Measurements from ENCODE around the gene HINT3. TPM values are rescaled to one million over a fixed set of nuclear protein-coding genes. Genes with fewer than 3 reads are reported as not detected.

Gene HINT3
- total RNA-seq, 4 donors from 2014 or later, result 10.6 to 23.6 (median 20.2) TPM

DNA sequence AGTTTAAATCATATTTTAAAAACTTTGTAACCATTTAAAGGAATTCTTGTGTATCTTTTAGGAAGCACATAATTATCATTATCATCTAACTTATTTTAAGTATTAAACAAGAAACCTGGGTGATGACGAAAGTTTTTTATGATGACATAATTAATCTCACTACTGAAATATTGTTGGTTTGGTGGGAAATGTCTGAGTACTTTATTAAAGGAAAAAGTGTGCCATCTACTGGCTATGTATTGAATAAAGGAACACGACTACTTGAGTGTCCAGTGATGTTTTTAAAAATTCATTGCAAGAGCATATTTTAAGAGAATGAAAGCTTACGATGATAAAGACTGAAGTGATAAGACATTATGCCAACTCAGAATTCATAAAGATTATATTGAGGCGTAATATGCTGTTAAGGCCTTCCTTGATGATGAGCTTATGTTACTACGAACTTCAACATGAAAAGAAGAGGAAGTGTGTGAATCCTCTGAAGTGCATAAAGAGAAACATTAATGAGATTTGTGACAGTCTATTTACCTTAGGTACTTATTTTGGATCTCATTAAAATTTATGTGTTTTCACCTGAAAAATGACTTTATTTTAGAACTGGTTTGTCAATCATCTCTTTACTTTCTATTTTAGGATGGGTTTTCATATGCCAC is 17.8 kb downstream of the HINT3 start:
- DNase-seq (ENCODE audit: low spot score) (no peak), ATAC-seq (ENCODE audit: low FRiP score) (peak; percentile 70)
- TF ChIP-seq, protein P1, sequence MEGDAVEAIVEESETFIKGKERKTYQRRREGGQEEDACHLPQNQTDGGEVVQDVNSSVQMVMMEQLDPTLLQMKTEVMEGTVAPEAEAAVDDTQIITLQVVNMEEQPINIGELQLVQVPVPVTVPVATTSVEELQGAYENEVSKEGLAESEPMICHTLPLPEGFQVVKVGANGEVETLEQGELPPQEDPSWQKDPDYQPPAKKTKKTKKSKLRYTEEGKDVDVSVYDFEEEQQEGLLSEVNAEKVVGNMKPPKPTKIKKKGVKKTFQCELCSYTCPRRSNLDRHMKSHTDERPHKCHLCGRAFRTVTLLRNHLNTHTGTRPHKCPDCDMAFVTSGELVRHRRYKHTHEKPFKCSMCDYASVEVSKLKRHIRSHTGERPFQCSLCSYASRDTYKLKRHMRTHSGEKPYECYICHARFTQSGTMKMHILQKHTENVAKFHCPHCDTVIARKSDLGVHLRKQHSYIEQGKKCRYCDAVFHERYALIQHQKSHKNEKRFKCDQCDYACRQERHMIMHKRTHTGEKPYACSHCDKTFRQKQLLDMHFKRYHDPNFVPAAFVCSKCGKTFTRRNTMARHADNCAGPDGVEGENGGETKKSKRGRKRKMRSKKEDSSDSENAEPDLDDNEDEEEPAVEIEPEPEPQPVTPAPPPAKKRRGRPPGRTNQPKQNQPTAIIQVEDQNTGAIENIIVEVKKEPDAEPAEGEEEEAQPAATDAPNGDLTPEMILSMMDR (IDR thresholded peaks at IDR 0.05), result no peak

DNA sequence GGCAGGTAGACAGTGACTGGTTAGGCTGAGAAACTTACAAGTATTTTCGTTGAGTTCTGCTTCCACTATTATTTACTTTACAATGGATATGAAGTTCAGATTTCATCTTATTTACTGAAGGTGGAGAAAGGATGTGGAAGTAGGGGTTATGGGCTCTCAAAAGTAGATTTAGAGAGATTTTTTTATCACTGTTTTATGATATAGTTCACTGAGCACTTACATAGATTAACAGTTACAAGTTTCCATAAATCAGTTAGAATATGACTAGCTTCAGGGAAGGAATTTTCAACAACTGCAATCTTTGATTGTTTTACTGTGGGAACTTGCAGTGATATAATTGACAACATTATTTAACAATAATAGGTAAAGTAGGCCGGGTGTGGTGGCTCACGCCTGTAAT is 22.5 kb downstream of the HINT3 start:
- DNase-seq (ENCODE audit: low spot score) (no peak), ATAC-seq (ENCODE audit: low FRiP score) (no peak)

DNA sequence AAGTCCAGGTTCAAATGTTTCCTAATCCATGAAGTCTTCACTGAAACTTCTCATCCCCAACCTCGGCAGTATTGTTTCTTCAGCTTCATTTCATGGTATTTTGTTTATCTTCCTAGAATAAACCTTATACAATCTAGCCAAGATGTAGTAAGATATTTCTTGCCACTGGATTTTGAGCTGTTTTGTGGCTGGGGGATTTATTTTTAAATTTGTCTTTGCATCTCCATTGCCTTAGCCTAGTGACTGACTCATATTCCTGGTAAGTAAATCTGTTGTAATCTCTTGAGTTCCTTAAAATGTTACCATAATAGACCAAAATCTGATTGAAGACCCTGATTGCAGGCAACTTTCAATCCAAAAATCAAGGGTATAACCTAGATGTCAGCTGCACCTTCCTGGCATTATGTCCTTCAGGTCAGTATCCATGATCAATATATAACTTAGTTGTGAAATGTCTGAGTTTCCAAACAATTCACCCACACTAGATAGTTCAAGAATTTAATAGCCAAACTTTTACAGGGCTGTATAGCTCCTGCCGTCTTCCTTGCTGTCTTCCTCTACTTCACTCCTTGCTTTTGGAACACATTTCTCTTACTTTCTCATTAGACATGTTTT is 25.1 kb downstream of the HINT3 start:
- DNase-seq (ENCODE audit: low spot score), result no peak
- ATAC-seq (ENCODE audit: low FRiP score), result no peak
- TF ChIP-seq, protein P1 (IDR thresholded peaks at IDR 0.05), result no peak

More for the DNA sequence above, 22.5 kb downstream of the HINT3 start:
- TF ChIP-seq, protein P1 (IDR thresholded peaks at IDR 0.05), result no peak

DNA sequence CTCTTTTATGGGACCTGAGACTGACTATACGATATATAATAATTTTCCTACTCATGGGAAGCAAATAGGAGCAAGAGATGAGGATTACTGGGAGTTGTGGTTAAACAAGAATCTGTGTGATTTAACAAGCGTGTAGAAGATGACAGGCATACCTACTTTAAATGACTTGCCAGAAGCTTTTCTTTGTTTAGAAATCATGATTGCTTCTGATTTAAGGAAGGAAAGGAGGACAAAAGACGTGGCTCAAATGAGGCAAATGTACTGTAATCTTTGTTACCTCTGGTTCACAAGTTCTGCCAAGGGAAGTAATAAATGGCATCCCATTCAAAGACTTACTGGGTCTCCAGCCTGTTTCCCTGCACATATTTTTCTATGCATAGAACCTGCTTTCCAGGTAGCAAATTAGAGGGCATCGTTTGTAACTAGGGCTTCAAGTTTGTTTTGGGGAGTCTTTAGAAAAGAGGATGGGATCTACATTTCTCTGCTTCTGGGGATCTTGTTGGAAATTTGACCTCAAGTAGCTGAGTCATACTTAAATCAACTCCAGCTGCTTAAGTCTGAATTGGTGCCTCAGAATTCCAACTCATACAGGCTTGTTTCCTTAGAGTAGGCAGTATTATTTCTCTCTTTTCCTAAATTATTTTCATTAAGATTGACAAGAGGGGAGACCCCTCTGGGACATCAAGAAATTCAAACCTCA is 26.8 kb downstream of the HINT3 start:
- TF ChIP-seq, protein P1 (IDR thresholded peaks at IDR 0.05), result no peak
- DNase-seq (ENCODE audit: low spot score), result no peak
- no peak for ATAC-seq (ENCODE audit: low FRiP score)

DNA sequence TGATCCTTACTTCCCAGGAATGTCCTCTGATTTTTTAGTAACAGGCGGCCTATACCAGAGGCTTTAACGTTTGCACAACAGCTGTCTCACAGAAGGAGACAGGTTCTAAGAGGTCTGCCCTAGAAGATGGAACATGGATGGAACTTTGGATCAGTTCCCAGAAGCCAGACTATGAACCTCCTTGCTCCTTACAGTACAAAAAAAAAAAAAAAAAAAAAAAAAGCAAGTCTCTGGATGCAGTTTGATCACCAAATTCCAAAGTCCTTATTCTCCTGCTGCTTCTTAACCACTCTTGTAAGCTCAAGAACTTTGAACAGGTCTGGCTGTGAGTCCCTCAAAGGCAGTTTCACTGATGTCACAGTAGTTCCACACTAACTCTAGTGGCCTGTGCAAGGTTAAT is 27.7 kb downstream of the HINT3 start:
- ATAC-seq (ENCODE audit: low FRiP score) (no peak), DNase-seq (ENCODE audit: low spot score) (no peak)
- TF ChIP-seq, protein P1 (IDR thresholded peaks at IDR 0.05), result no peak

DNA sequence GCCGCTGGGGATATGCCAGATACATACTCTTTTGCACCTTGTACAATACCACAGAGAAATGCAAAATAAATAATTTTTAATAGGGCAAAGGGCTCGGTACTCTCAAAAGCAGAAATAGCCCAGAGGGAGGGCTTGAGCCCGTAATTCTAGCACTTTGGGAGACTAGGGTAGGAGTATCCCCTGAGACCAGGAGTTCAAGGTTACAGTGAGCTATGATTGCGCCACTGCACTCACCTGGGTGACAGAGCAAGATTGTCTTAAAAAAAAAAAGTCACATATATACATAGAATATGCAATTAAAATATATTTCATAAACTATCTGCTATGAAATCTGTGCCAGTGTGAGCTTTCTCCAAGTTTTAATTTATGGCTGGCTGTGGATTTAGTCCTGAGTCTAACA is 29.0 kb downstream of the HINT3 start:
- TF ChIP-seq, protein P1 (IDR thresholded peaks at IDR 0.05), result no peak
- no peak for DNase-seq (ENCODE audit: low spot score)
- no peak for ATAC-seq (ENCODE audit: low FRiP score)
